ENCODE results near the gene FAF2. TPM values are rescaled to one million over a fixed set of nuclear protein-coding genes. Genes with fewer than 3 reads are reported as not detected.

Gene FAF2
- total and polyA plus RNA-seq, 2 donors (not counting 3 experiments of a cell fraction or from before 2014, with no cell fraction given) = 27.9 to 43.5 TPM

DNA sequence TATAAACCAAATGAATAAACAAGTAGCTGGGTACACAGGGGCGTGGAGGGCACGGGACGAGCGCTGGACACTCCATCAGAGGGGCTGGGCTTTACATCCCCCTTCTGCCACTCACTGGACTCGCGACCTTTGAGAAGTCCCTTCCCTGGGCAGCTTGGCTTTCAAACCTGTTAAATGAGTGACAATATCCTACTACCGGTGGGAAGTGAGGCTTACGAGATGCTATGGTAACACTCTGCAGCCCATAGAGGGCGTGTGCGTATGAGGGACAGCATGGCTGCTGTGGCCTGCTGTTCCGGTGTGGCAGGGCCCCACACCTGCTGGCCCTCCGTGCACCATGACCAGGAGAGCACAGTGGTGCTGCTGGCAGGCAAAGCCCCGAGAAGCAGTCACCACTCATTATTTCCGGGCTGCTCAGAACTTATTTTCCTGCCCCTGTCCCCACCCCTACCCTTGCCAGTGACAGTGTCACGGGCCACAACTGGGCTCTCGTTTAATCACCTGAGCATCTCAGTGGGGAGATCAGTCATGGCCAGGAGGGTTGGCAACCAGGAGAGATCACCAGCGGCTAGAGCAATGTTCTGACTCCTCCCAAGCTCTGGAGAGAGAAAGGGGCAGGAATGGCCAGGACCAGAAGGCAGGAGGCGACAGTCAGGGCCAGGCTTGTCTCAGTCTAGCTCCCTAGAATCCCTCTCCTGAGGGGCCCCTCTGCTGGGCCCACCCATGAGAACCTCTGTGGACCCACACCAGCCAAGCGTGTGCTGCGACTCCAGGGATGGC is 42.3 kb upstream of the FAF2 start:
- DNase-seq (ENCODE audit: low read depth, low spot score) = no peak
- no peak overlapping the region for H3K4me2 ChIP-seq (ENCODE audit: insufficient read depth, low read length)
- ChIA-PET CTCF (interaction anchor here (0.6 to 1.6 kb wide), 4 partner anchors 10 to 137 kb away, joined by 3 to 4 read pairs (median 3); no protein-coding TSS in a partner anchor), POLR2A (interaction anchor here (0.6 kb wide), 1 partner anchor 545 kb away, joined by 4 read pairs; no protein-coding TSS in a partner anchor)
- H2AFZ ChIP-seq (ENCODE audit: low read depth, low read length) = no peak overlapping the region
- H3K4me1 ChIP-seq (ENCODE audit: control insufficient read depth, extremely low read depth, insufficient read depth, low read length) = no peaks in the 10 kb centered on the region
- dilution Hi-C loops (cut with MboI; ENCODE audit: extremely low pct_ligation_motif_present, low sequenced_read_pairs) (no loop called here), intact Hi-C loops (cut with micrococcal nuclease) (no loop called here)
- H3K9me3 ChIP-seq (replicated peaks; ENCODE audit: control insufficient read depth, insufficient read depth, low read length) = no peaks in the 10 kb centered on the region
- H3K36me3 ChIP-seq (ENCODE audit: control insufficient read depth in 2 of 2, extremely low read depth in 1 of 2, insufficient read depth in 2 of 2, low read length in 2 of 2) = peaks cover 3 to 15% of the 10 kb centered on the region in 2 experiments
- no peak overlapping the region for H3K27ac ChIP-seq (ENCODE audit: insufficient read depth, low read depth, low read length)
- BruUV-seq (replicated peaks) = no TSS peak
- no peaks in the 10 kb centered on the region for H3K79me2 ChIP-seq (ENCODE audit: control insufficient read depth, insufficient read depth, low read length)
- H3K9ac ChIP-seq (replicated peaks; ENCODE audit: extremely low read depth, insufficient read depth, low read length) = no peak overlapping the region
- H3K27me3 ChIP-seq (ENCODE audit: control insufficient read depth in 2 of 2, insufficient read depth in 2 of 2, low read length in 2 of 2) = no peaks in the 10 kb centered on the region
- H3K4me3 ChIP-seq (replicated peaks in 1 of 3; ENCODE audit: insufficient read depth in 1 of 3, low read depth in 1 of 3, low read length in 3 of 3) = no peak overlapping the region
- H4K20me1 ChIP-seq (replicated peaks; ENCODE audit: control insufficient read depth, extremely low read depth, insufficient read depth, low read length) = no peaks in the 10 kb centered on the region
- no peaks in the 10 kb centered on the region for H3K9me1 ChIP-seq (replicated peaks; ENCODE audit: control insufficient read depth, extremely low read depth, insufficient read depth, low read length)
- TF ChIP-seq EZH2 (IDR thresholded peaks at IDR 0.05; ENCODE audit: borderline replicate concordance, low read depth, low read length, severe bottlenecking) = no peak
- TF ChIP-seq CTCF (IDR thresholded peaks at IDR 0.05; ENCODE audit: extremely low read depth in 1 of 2, insufficient read depth in 1 of 2, low read depth in 1 of 2, low read length in 2 of 2) = no peak
- no peak for TF ChIP-seq MYC (IDR thresholded peaks at IDR 0.05; ENCODE audit: low read depth, low read length)
- TF ChIP-seq, protein P1, sequence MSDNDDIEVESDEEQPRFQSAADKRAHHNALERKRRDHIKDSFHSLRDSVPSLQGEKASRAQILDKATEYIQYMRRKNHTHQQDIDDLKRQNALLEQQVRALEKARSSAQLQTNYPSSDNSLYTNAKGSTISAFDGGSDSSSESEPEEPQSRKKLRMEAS (IDR thresholded peaks at IDR 0.05; ENCODE audit: insufficient read depth, insufficient read length) = no peak
- TF ChIP-seq JUN (IDR thresholded peaks at IDR 0.05; ENCODE audit: borderline replicate concordance, insufficient read depth, insufficient read length, low read depth) = no peak
- no peak for TF ChIP-seq GATA2 (IDR thresholded peaks at IDR 0.05; ENCODE audit: insufficient read depth, insufficient read length, low read depth, low read length)
- FAIRE-seq = no peak

All from endothelial cell of umbilical vein (primary cell).